GM21737 (cell line): ENCODE results near the gene LIMS2.

Source experiments
- ATAC-seq: cut with Tn5 transposase; IDR thresholded peaks from one replicate; pipeline ENCODE4 v1.9.1; 2021; ENCODE audit warnings: mild to moderate bottlenecking, moderate library complexity; ENCODE audit not compliant: unreplicated experiment

LIMS2 gene

DNA sequence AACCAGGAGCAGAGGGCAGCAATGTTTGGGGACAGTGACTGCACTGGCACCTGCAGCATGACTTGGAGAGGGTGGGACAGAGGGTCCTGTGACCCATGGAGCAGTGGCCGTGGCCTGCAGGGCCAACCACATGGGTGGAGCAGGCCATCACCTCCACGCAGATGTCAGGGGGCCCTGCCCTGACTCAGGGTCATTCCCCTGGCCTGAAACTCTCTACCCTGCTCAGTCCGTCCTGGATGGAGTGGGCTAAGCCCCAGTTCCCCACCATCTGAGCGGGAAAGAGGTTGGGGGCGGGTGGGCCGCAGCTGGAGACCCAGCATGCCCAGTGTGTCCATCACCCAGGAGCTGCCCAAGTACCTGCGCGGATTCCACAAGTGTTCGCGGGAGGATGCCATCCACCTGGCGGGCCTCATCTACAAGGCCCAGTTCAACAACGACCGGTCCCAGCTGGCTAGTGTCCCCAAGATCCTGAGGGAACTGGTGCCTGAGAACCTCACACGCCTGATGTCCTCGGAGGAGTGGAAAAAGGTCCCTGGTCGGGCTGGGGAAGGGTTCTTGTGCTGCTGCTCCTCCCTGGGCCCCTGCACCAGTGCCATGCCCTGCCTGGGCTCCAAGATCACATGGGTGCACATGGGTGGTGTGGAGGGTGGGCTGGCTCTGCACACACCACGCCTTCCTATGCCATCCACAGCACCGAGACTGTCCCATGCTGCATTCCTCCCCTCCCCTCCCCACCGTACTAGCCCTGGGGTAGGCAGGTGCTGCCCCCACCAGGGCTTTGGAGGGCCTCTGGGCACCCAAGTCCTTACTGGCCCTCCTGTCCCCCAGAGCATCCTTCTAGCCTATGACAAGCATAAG lies 39.7 kb downstream of the LIMS2 start:
- ATAC-seq, result no peak

DNA sequence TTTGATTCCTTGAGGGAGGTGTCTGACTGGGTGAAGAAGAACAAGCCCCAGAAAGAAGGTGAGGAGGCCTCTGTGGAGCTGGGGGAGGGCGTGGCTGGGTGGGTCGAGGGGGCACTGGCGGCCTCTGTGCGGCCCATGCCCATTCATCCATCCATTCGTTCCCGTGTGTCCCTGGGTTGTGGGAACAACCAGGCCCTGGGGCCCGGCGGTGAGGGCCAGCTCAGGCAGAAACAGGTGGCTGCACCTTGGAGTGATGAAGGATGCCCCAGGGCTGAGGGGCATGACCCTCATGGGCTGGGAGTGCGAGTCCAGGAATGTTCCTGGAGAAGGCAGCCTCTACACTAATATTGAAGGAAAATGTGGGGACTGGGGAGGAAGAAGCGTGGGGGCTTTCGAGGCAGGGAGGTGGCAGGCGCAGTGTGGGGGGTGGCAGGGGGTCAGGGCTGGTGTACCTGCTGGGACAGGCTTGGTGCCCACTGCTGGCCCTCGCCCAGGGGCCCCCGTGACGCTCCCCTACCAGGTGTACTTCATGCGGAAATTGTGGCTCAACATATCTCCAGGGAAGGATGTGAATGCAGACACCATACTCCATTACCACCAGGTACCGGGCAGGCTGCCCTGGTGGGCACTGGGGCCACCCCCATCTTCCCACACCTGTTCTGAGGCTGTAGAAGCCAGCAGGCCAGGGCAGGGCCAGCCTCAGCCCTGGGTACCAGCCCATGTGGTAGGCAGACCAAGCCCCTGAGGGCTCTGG lies 40.5 kb downstream of the LIMS2 start:
- no peak for ATAC-seq

DNA sequence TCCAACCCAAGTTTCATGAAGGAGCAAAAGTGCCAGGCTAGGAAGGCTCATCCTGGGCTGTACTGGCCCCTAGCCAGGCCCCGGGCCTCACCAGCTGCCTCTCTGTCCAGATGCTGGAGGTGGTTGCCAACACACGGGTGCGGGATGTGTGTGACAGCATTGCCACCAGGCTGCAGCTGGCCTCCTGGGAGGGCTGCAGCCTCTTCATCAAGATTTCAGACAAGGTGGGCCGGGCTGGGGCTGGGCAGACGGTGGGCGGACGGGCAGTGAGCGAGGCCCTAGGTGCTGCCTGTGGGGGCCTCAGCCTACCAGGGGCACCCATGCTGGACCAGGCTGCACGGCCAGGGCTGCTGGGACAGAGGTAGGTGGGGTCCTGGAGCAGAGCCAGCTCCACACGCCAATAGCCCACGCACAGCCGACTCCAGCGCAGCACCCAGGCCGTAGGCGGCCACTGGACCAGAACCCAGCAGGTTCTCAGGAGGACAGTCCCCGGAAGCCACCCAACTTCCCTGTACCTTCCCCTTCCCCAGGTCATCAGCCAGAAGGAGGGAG lies 41.2 kb downstream of the LIMS2 start:
- ATAC-seq, result no peak

GRCh38 chr2:127633556-127634065 lies 41.7 kb downstream of the LIMS2 start:
- ATAC-seq, result no peak

DNA sequence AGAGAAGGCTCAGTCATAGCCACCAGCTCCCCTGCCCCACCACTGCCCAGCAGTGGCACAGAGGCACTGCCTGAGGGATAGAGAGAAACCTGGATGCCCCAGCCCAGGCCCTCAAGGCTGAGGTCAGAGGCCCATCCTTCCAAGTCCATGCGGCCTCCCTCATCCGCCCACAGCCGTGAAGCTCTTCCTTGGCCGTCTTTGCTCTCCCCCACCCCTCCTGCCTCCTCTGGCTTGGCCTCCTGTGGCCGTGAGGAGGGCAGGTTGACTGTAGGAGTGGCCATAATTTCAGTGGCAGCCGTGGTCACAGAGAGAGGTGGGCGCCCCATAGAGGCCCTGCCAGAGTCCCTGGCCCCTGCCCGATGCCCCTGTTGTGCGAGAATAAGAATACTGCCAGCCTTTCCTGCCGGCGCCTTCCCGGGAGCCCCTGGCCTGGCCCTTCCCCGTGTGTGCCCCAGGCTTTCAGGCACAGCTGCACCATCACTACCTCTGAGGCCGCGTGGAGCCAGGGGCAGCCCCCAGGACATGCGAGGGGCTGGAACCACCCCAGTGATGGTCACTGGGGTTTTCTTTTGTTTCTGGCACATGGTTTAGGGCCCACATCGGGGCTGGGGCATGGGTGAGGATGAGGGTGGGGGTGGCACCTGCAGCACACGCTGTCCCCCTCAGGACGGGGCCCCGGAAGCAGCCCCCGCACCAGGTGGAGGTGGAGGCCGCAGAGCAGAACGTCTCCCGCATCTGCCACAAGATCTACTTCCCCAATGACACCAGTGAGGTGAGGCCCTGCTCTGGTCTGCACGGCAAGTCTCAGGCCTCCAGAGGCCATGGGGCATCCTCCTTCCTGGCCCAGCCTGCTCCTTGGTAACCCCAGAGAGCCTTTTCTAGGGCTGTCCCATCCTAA lies 42.5 kb downstream of the LIMS2 start:
- ATAC-seq, result peak; percentile 35

DNA sequence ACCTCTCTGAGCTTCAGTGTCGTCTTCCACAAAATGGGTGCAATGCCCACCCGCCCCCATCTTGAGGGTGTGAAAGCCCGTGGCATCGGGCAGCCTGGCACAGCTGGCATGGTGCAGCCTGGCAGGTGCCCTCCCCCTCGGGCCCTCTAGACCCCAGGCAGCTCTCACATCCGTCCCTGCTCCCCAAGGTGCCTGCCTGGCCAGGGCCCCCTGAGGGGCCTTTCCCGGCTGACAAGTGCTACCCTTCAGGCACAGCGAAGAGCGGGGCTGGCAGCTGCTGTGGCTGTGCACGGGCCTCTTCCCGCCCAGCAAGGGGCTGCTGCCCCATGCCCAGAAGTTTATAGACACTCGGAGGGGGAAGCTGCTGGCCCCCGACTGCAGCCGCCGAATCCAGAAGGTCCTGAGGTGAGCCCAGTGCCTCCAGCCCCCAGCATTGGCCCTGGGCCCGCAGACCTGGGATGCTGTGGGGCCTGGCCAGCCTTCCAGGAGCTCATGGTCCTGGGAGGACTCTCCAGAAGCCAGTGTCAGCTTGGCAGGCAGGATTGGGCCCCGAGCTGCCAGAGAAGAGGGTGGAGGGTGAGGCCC lies 43.2 kb downstream of the LIMS2 start:
- no peak for ATAC-seq

DNA sequence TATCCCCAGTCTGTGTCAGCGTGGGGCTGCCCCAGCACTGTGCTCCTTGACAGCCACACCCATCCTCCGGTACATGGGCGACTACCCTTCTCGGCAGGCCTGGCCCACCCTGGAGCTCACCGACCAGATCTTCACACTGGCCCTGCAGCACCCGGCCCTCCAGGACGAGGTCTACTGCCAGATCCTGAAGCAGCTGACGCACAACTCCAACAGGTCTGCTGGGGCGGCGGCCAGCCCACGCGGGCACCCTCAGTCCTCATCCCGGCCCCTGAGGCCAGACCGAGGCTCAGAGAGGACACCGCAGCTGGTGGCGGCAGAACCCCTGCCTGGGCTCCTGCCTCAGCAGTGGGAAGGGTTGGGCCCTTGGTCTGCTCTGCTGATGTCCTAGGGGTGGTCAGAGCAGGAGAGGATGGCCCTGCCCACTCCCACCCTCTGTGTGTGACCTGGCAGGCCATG lies 43.8 kb downstream of the LIMS2 start:
- no peak for ATAC-seq

DNA sequence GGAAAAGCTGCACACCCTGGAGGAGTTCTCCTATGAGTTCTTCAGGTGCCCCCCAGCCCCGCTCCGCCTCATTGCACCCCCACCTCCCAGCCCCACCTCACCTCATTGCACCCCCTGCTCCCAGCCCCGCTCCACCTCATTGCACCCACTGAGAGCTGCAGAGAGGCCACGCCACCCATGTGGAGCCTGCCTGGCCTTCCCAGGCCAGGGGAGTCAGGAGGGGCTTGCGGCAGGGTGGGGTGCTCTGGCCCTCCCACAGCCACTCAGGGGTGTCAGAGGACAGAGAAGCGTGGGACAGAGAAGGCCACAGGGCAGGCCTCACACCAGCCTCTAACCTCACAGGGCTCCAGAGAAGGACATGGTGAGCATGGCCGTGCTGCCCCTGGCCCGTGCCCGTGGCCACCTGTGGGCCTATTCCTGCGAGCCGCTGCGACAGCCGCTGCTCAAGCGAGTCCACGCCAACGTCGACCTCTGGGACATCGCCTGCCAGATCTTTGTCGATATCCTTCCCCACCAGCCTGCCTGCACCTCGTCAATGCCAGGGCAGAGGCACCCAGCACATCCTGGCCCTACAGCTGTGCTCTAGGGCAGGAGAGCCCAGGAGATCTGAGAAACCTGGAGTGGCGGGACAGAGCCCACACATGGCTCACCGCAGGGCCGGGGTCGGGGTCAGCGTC lies 44.3 kb downstream of the LIMS2 start:
- no peak for ATAC-seq

DNA sequence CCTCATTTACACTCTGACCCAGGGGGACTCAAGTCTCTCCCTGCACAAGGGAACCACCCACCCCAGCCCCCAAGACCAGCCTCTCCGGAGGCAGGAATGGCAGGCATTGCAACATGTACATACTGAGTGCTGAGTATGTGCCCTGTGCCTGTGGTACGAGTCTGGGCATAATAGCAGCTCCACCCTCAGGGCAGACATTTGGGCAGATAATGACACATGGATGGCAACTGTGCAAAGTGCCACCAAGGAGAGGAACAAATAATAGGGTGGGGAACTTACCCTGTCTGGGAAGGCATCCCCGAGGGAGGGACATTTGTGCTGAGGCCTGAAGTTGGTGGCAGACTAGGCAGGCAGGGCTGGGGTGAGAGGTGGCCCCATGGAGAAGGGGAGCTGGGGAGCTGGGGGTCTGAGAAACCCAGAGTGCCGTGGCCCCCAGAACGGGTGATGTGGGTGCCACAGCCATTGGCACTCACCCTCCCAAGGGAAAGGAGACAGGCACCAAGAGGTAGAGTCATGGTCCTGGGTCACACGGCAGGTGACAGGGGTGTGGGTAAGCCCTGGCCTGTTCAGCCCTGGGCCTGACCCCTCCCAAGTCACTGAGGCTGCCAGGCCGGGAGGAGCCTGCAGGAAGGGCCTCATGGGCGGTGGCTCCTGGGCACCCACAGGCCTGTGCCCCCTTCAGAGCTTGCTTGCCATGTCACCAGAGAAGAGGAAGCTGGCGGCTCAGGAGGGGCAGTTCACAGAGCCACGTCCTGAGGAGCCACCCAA lies 45.0 kb downstream of the LIMS2 start:
- ATAC-seq, result no peak

- no peak for ATAC-seq
Observed at GRCh38 chr2:127629637-127630036, 45.7 kb downstream of the LIMS2 start.

- no peak for ATAC-seq
Observed at GRCh38 chr2:127628767-127629614, 46.3 kb downstream of the LIMS2 start.

DNA sequence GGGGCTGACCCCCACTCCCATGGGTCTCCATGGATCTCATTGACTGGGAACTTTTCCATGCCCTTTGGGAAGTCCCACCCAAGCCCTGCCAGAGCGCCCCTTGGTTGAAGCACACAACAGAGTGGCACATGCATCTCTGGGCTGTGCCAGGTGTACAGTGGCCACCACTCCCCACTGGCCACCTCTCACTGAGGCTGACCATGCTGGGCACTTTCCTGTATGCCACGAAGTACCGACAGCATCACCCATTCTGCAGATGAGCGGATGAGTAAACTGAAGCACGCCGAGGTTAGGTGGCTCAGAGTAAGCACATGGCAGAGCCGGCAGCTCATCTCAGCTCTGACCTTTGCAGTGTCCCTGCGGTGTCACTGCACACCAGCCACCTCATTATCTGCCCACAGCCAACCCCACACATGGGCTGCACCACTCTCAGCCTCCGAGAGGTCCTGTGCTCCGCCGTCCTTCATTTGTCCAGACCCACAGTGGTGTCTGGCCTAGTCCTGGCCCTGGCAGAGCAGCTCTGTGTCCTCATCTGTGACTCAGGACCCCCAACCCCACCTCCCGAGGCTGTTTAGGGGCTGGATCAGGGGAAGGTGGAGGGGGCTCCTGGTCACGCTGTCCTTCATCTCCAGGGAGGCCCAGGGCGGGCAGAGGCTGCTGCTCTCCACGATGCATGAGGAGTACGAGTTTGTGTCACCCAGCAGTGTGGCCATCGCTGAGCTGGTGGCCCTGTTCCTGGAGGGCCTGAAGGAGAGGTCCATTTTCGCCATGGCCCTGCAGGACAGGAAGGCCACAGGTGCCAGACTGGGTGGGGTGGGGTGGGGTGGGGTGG lies 47.4 kb downstream of the LIMS2 start:
- no peak for ATAC-seq

DNA sequence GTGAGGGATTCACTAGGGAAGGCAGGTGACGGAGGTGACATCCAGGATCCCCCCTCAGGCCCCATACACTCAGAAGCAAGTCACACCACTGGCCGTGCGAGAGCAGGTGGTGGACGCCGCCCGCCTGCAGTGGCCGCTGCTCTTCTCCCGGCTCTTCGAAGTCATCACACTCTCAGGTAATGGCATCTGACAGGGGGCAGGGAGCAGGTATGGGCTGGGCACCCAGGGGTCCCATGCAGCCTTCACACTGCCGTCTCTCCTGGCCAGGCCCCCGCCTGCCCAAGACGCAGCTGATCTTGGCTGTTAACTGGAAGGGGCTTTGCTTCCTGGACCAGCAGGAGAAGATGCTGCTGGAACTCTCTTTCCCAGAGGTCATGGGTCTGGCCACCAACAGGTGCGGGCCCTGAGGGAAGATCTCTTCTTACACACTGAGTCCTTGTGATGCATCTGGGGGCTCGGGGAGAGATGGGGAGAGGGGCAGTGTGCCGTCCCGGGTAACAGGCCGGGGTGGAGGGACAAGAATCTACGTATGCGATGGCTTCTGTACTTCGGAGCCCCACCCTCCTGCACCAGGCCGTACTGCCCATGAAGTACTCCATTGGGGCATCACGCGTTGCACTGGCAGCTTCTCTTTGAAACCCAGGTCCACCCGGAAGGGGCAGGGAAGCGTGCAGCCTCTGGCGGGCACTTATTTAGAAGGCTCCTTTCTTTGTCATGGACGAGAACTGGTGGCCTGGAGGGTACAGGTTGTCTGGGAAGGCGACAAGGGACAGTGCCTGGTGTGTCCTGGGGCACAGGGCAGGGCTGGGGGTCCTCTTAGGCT lies 48.2 kb downstream of the LIMS2 start:
- no peak for ATAC-seq

DNA sequence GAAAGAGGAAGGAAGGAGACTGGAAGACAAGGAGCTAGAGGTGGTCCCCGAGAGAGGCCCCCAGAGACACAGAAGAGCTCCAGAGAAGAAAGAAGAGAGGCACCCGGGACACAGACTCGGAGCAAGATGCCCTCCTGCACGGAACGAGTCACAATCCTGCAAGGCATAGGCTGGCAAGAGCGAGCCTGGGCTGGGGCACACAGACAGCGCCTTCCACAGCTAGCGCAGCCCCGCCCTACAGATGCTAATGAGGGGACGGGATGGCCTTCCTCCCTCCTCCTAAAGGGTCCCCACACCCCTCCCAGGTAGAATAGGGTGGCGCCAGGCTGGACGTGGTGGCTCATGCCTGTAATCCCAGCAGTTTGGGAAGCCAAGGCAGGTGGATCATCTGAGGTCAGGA lies 49.2 kb downstream of the LIMS2 start:
- no peak for ATAC-seq

GRCh38 chr2:127625572-127625951 lies 49.8 kb downstream of the LIMS2 start:
- no peak for ATAC-seq
